HepG2 (cell line): Measurements from ENCODE around the gene PDIA6. TPM values are rescaled to one million over a fixed set of nuclear protein-coding genes. Genes with fewer than 3 reads are reported as not detected.
A peak's percentile ranks its signal among the peaks of the same experiment; 100 is the strongest.

Experiments used
- DR1 ChIP-seq: sonication (generic); formaldehyde crosslinking; IDR thresholded peaks from 2 replicates; pipeline ENCODE4 v1.8.0; 2021; ENCODE audit warnings: mild to moderate bottlenecking, missing genetic modification reagents, inconsistent platforms
- SKI ChIP-seq: fragments of 450-650 bp; IDR thresholded peaks from one replicate; pipeline ENCODE4 v1.6.1; 2018; ENCODE audit warnings: mild to moderate bottlenecking; ENCODE audit not compliant: partially characterized antibody
- ZMYM4 ChIP-seq: sonication (generic); formaldehyde crosslinking; IDR thresholded peaks from 2 replicates; pipeline ENCODE4 v1.8.1; 2023; ENCODE audit warnings: mild to moderate bottlenecking, missing genetic modification reagents
- ZNF333 ChIP-seq: sonication (generic); formaldehyde crosslinking; IDR thresholded peaks from 2 replicates; pipeline ENCODE4 v1.4.0; 2020; ENCODE audit warnings: mild to moderate bottlenecking, missing genetic modification reagents, borderline replicate concordance
- ZNF484 ChIP-seq: sonication (generic); formaldehyde crosslinking; IDR thresholded peaks from 2 replicates; pipeline ENCODE4 v1.5.1; 2020; ENCODE audit warnings: mild to moderate bottlenecking, low read depth, missing genetic modification reagents, borderline replicate concordance
- ZNF510 ChIP-seq: sonication (generic); formaldehyde crosslinking; IDR thresholded peaks from 2 replicates; pipeline ENCODE4 v1.4.0; 2020; ENCODE audit warnings: low read depth, mild to moderate bottlenecking, missing genetic modification reagents
- polyA plus RNA-seq, 8 experiments: library from polyadenylated mRNA; depleted of rRNA in 3 of 8; stranded (reverse) in 7 of 8; unstranded in 1 of 8; fragments of >200 nt; fragmentation: Illumina TruSeq in 4 of 8; extraction: Trizol in 4 of 8; gene quantifications; 2 replicates each; pipeline versions ENCODE4 v1.2.1 to v1.2.3, GENCODE V29; 2011 to 2016; ENCODE audit warnings: low read depth in 4 of 8, missing spikeins in 1 of 8, mixed read lengths in 1 of 8; ENCODE audit not compliant: insufficient read depth in 1 of 8
- total RNA-seq, 5 experiments: library from RNA; depleted of rRNA; stranded (reverse); fragments of >200 nt; fragmentation: Illumina TruSeq; extraction: Trizol; gene quantifications; 2 replicates each; pipeline ENCODE4 v1.2.3, GENCODE V29; 2016; ENCODE audit warnings: low read depth in 1 of 5
- TF ChIP-seq, protein P1 (sequence below): sonication (generic); formaldehyde crosslinking; IDR thresholded peaks from 2 replicates; pipeline ENCODE4 v1.5.1; 2020; ENCODE audit warnings: mild to moderate bottlenecking, missing genetic modification reagents, moderate library complexity
- TF ChIP-seq, protein P2 (sequence below): sonication (generic); formaldehyde crosslinking; IDR thresholded peaks from 2 replicates; pipeline ENCODE4 v1.8.1; 2023; ENCODE audit warnings: missing genetic modification reagents, inconsistent platforms, borderline replicate concordance
- TF ChIP-seq, protein P3 (sequence below): sonication (generic); formaldehyde crosslinking; IDR thresholded peaks from 2 replicates; pipeline ENCODE4 v1.4.0; 2020; ENCODE audit warnings: missing genetic modification reagents
- TF ChIP-seq, protein P4 (sequence below): sonication (generic); formaldehyde crosslinking; IDR thresholded peaks from 2 replicates; pipeline ENCODE4 v1.8.1; 2022; ENCODE audit warnings: low read depth, mild to moderate bottlenecking, missing genetic modification reagents
- TF ChIP-seq, protein P5 (sequence below): sonication (generic); IDR thresholded peaks from 2 replicates; pipeline ENCODE4 v1.6.1; 2016; ENCODE audit warnings: low read depth, borderline replicate concordance

The PDIA6 gene
- total and polyA plus RNA-seq, 2 of the 13 experiments (the other 11 are each of a cell fraction or from before 2014, with no cell fraction given), result 586 to 642 TPM

DNA sequence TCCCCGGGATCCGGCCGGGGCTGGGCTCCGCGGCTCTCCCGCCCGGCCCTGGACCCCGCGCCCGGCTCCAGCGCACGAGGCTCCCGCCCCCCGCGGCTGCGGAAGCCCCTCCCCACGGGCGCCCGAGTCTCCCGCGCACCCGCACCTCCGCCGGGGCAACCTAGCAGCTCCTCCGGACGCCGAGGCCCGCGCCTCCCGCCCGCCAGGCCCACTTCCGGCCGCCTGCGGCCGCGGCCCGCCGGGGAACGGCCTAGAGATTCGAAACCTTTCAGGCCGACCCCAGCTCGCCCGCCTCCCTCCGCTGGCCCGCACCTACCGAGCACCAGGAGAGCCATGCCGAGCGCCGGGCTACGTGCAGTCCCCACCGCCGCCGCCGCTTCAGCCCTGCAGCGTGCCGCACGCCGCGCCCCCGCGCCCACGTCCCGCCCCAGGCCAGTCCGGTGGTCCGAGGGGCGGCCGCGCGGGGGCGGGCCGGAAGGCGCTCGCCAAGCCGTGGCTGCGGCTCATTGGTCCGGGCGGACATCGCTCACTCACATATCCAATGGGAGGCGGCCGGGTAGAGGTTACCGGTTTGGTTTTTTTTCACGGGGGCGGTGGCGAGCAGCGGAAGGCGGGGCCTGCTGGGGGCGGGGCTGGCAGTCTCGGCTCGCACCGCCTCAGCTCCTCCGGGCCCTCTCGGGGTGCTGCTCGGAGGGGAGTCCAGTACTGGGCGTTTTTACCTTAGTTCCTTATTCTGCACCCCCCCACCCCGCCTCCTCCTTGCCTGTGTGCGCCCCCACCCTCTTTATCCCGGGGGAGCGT, at the start of gene PDIA6 (continued):
- TF ChIP-seq ZNF484 (no peak), SKI (peak; percentile 65), ZNF333 (peak; percentile 44; the same call in 1 of the 2 replicates), ZNF510 (CRISPR knock-in tag) (0 out of 2 replicates have a peak, but pooled peaks have one; percentile 53), ZMYM4 (CRISPR knock-in tag) (peak; percentile 81), DR1 (CRISPR knock-in tag) (no peak; the same call in 1 of the 2 replicates)
- TF ChIP-seq, protein P1, sequence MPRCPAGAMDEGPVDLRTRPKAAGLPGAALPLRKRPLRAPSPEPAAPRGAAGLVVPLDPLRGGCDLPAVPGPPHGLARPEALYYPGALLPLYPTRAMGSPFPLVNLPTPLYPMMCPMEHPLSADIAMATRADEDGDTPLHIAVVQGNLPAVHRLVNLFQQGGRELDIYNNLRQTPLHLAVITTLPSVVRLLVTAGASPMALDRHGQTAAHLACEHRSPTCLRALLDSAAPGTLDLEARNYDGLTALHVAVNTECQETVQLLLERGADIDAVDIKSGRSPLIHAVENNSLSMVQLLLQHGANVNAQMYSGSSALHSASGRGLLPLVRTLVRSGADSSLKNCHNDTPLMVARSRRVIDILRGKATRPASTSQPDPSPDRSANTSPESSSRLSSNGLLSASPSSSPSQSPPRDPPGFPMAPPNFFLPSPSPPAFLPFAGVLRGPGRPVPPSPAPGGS (CRISPR knock-in tag), result peak; percentile 96
- TF ChIP-seq, protein P2, sequence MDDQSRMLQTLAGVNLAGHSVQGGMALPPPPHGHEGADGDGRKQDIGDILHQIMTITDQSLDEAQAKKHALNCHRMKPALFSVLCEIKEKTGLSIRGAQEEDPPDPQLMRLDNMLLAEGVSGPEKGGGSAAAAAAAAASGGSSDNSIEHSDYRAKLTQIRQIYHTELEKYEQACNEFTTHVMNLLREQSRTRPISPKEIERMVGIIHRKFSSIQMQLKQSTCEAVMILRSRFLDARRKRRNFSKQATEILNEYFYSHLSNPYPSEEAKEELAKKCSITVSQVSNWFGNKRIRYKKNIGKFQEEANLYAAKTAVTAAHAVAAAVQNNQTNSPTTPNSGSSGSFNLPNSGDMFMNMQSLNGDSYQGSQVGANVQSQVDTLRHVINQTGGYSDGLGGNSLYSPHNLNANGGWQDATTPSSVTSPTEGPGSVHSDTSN (CRISPR knock-in tag), result no peak
- TF ChIP-seq, protein P3, sequence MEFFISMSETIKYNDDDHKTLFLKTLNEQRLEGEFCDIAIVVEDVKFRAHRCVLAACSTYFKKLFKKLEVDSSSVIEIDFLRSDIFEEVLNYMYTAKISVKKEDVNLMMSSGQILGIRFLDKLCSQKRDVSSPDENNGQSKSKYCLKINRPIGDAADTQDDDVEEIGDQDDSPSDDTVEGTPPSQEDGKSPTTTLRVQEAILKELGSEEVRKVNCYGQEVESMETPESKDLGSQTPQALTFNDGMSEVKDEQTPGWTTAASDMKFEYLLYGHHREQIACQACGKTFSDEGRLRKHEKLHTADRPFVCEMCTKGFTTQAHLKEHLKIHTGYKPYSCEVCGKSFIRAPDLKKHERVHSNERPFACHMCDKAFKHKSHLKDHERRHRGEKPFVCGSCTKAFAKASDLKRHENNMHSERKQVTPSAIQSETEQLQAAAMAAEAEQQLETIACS, result 0 out of 2 replicates have a peak, but pooled peaks have one; percentile 15
- TF ChIP-seq, protein P4, sequence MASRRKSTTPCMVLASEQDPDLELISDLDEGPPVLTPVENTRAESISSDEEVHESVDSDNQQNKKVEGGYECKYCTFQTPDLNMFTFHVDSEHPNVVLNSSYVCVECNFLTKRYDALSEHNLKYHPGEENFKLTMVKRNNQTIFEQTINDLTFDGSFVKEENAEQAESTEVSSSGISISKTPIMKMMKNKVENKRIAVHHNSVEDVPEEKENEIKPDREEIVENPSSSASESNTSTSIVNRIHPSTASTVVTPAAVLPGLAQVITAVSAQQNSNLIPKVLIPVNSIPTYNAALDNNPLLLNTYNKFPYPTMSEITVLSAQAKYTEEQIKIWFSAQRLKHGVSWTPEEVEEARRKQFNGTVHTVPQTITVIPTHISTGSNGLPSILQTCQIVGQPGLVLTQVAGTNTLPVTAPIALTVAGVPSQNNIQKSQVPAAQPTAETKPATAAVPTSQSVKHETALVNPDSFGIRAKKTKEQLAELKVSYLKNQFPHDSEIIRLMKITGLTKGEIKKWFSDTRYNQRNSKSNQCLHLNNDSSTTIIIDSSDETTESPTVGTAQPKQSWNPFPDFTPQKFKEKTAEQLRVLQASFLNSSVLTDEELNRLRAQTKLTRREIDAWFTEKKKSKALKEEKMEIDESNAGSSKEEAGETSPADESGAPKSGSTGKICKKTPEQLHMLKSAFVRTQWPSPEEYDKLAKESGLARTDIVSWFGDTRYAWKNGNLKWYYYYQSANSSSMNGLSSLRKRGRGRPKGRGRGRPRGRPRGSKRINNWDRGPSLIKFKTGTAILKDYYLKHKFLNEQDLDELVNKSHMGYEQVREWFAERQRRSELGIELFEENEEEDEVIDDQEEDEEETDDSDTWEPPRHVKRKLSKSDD (CRISPR knock-in tag), result no peak
- TF ChIP-seq, protein P5, sequence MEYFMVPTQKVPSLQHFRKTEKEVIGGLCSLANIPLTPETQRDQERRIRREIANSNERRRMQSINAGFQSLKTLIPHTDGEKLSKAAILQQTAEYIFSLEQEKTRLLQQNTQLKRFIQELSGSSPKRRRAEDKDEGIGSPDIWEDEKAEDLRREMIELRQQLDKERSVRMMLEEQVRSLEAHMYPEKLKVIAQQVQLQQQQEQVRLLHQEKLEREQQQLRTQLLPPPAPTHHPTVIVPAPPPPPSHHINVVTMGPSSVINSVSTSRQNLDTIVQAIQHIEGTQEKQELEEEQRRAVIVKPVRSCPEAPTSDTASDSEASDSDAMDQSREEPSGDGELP, result no peak
